Liver (tissue), 3 donors: Measurements from ENCODE around the gene C7orf57.

Experiments
- CTCF ChIP-seq: fragments of 150-350 bp; IDR thresholded peaks from 2 replicates; pipeline ENCODE4 v1.5.1; 2017; ENCODE audit warnings: improper control_type of control experiment, low read depth, low read length; ENCODE audit not compliant: missing input control
- EGR1 ChIP-seq, 2 donors: IDR thresholded peaks; 2 replicates each; pipeline ENCODE4 v1.6.1; 2016 to 2018; ENCODE audit warnings: antibody characterized with exemption in 2 of 2, low read depth in 2 of 2
- FOXA1 ChIP-seq: IDR thresholded peaks from 2 replicates; pipeline ENCODE4 v1.6.1; 2016; ENCODE audit warnings: antibody characterized with exemption
- FOXA2 ChIP-seq: IDR thresholded peaks from 2 replicates; pipeline ENCODE4 v1.6.1; 2016; ENCODE audit warnings: antibody characterized with exemption
- JUND ChIP-seq, 2 donors: IDR thresholded peaks; 2 replicates each; pipeline ENCODE4 v1.6.1; 2016; ENCODE audit warnings: antibody characterized with exemption in 2 of 2
- RAD21 ChIP-seq, 2 donors: IDR thresholded peaks; 2 replicates each; pipeline ENCODE4 v1.6.1; 2016; ENCODE audit warnings: antibody characterized with exemption in 2 of 2, mild to moderate bottlenecking in 2 of 2
- REST ChIP-seq: IDR thresholded peaks from 2 replicates; pipeline ENCODE4 v1.6.1; 2016; ENCODE audit warnings: antibody characterized with exemption, mild to moderate bottlenecking
- RXRA ChIP-seq, 2 donors: IDR thresholded peaks; 2 replicates each; pipeline ENCODE4 v1.6.1; 2017 to 2018; ENCODE audit warnings: antibody characterized with exemption in 2 of 2, mild to moderate bottlenecking in 1 of 2
- SP1 ChIP-seq: IDR thresholded peaks from 2 replicates; pipeline ENCODE4 v1.6.1; 2018; ENCODE audit warnings: antibody characterized with exemption, mild to moderate bottlenecking
- TAF1 ChIP-seq: conservative IDR thresholded peaks from 2 replicates; pipeline ENCODE4 v1.6.1; 2016; ENCODE audit warnings: antibody characterized with exemption, mild to moderate bottlenecking
- YY1 ChIP-seq: IDR thresholded peaks from 2 replicates; pipeline ENCODE4 v1.6.1; 2016; ENCODE audit warnings: antibody characterized with exemption, mild to moderate bottlenecking
- ZBTB33 ChIP-seq: IDR thresholded peaks from 2 replicates; pipeline ENCODE4 v1.6.1; 2016; ENCODE audit warnings: antibody characterized with exemption
- TF ChIP-seq, protein P1 (sequence below): IDR thresholded peaks from 2 replicates; pipeline ENCODE4 v1.6.1; 2016; ENCODE audit warnings: antibody characterized with exemption
- donor health status: healthy.
- donor health status: healthy.

DNA sequence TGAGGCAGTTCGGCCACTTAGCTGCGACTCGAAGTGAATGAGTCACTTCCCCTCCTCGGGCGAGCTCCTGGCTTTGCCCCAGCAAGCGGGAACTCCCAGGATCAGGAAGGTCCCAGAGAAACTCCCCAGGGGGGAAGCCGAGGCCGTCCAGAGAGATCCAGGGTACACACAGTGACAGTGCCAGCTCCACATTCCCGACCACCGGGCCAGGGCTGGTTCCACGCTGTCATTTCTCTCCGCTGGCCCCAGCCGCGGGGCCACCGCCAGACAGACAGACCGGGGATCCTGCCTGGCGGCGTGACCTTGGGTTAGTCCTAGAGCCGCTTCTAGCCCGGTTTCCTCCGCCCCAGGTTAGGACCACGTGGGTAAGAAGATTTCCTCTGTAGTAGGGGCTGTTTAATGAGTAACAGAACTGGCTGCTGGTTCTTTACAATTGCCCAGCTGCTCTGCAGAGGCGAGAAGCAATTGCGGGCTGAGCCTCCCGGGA lies 53.3 kb downstream of the C7orf57 start:
- TF ChIP-seq CTCF (no peak), YY1 (peak; percentile 71), ZBTB33 (no peak), REST (peak; percentile 69), EGR1 (IDR thresholded peaks at IDR 0.05; ENCODE audit: low read depth in 2 of 2) (no peak), RXRA (IDR thresholded peaks at IDR 0.05) (peak; percentile 80 to 83), TAF1 (peak; percentile 76), FOXA1 (peak; percentile 71), SP1 (peak; percentile 88), RAD21 (IDR thresholded peaks at IDR 0.05) (peak in 1 of 2 donors; percentile 10), FOXA2 (peak; percentile 35), JUND (IDR thresholded peaks at IDR 0.05) (peak; percentile 88 to 93)
- TF ChIP-seq, protein P1, sequence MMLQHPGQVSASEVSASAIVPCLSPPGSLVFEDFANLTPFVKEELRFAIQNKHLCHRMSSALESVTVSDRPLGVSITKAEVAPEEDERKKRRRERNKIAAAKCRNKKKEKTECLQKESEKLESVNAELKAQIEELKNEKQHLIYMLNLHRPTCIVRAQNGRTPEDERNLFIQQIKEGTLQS: peak; percentile 64
